GM23248 (cell line): ENCODE results near the gene PLLP.

Source experiments
- EZH2 ChIP-seq: fragments of 200-600 bp; sonication (generic); IDR thresholded peaks from 2 replicates; pipeline ENCODE4 v1.6.1; 2018; ENCODE audit warnings: antibody characterized with exemption, mild to moderate bottlenecking; ENCODE audit not compliant: insufficient read depth, poor library complexity, severe bottlenecking
- EZH2phosphoT487 ChIP-seq: fragments of 200-600 bp; sonication (generic); IDR thresholded peaks from 2 replicates; pipeline ENCODE4 v1.6.1; 2018; ENCODE audit warnings: antibody characterized with exemption, moderate library complexity, mild to moderate bottlenecking, low read depth; ENCODE audit not compliant: insufficient read depth

- TF ChIP-seq EZH2 (no peak), EZH2phosphoT487 (no peak)
These were observed 16.1 kb upstream of the PLLP start for GRCh38 chr16:57300387-57301125.
